Measurements from ENCODE around the gene RTN1. TPM values are rescaled to one million over a fixed set of nuclear protein-coding genes. Genes with fewer than 3 reads are reported as not detected.

The RTN1 gene
- total and polyA plus RNA-seq, 9 of the 15 experiments (the other 6 are each of a cell fraction or from before 2014, with no cell fraction given) = 0.03 to 0.09 TPM; not detected in 7

- Histone ChIP-seq H3K79me2 (ENCODE audit: control insufficient read depth, insufficient read depth, low read length) (no peaks in the 10 kb centered on the region), H3K9me1 (ENCODE audit: control insufficient read depth, insufficient read depth, low read length) (no peaks in the 10 kb centered on the region), H3K36me3 (ENCODE audit: control insufficient read depth, insufficient read depth, low read length) (no peaks in the 10 kb centered on the region), H2AFZ (ENCODE audit: low read depth, low read length) (no peak overlapping the region), H3K27ac (ENCODE audit: extremely low read depth, low read depth, low read length) (no peak overlapping the region), H3K9me3 (replicated peaks; ENCODE audit: control insufficient read depth, insufficient read depth, low read depth, low read length) (no peaks in the 10 kb centered on the region), H3K27me3 (ENCODE audit: control insufficient read depth in 2 of 2, insufficient read depth in 2 of 2, low read length in 2 of 2) (no peaks in the 10 kb centered on the region), H3K4me3 (no peak overlapping the region), H4K20me1 (replicated peaks; ENCODE audit: control insufficient read depth, insufficient read depth, low read length) (no peaks in the 10 kb centered on the region), H3K4me1 (replicated peaks in 1 of 2; ENCODE audit: control insufficient read depth in 2 of 2, insufficient read depth in 2 of 2, low read length in 2 of 2) (no peaks in the 10 kb centered on the region), H3K9ac (ENCODE audit: insufficient read depth in 1 of 2, low read depth in 2 of 2, low read length in 2 of 2) (no peak overlapping the region), H3K4me2 (ENCODE audit: insufficient read depth, low read length) (no peak overlapping the region)
- DNase-seq (ENCODE audit: extremely low read depth in 1 of 4, low spot score in 3 of 4) = no peak
- CTCF ChIA-PET (ENCODE audit: low intra/inter-chr PET ratio) = no interaction called here
- in situ Hi-C loops (cut with MboI) = no loop called here
- WGBS (ENCODE audit: insufficient coverage, low coverage, missing lambda C conversion rate) = 0% methylated on average over 3 of the region's 5 CpGs
- intact Hi-C loops (cut with micrococcal nuclease) = no loop called here
- BruUV-seq (replicated peaks) = no TSS peak
- POLR2A ChIA-PET = no interaction called here
- no peak for ATAC-seq
- no peak for FAIRE-seq
- TF ChIP-seq NFIC (IDR thresholded peaks at IDR 0.05) = no peak
- TF ChIP-seq NCOA1 (IDR thresholded peaks at IDR 0.05; ENCODE audit: low read depth) = no peak
- no peak for TF ChIP-seq ZNF124 (CRISPR knock-in tag; IDR thresholded peaks at IDR 0.05)
- TF ChIP-seq ETV5 (CRISPR knock-in tag; IDR thresholded peaks at IDR 0.05; ENCODE audit: low read depth) = no peak
- TF ChIP-seq FOXA1 (IDR thresholded peaks at IDR 0.05; ENCODE audit: borderline replicate concordance) = no peak
- TF ChIP-seq ZNF212 (CRISPR knock-in tag; IDR thresholded peaks at IDR 0.05) = no peak
- TF ChIP-seq SUPT5H (IDR thresholded peaks at IDR 0.05) = no peak
- TF ChIP-seq ZNF639 (CRISPR knock-in tag; conservative IDR thresholded peaks at IDR 0.05 in 1 of 2, IDR thresholded peaks at IDR 0.05 in 1 of 2) = no peak
- no peak for TF ChIP-seq THRB (CRISPR knock-in tag; conservative IDR thresholded peaks at IDR 0.05)
- no peak for TF ChIP-seq SMARCB1 (IDR thresholded peaks at IDR 0.05; ENCODE audit: insufficient read length, low read depth)
- no peak for TF ChIP-seq CCAR2 (IDR thresholded peaks at IDR 0.05; ENCODE audit: low read depth, low read length)
- no peak for TF ChIP-seq FOSL1 (tag; conservative IDR thresholded peaks at IDR 0.05)
- TF ChIP-seq SIRT6 (IDR thresholded peaks at IDR 0.05; ENCODE audit: low read depth, low read length) = no peak
- TF ChIP-seq CUX1 (CRISPR knock-in tag; IDR thresholded peaks at IDR 0.05) = no peak
- no peak for TF ChIP-seq ZNF696 (CRISPR knock-in tag; conservative IDR thresholded peaks at IDR 0.05)
- no peak for TF ChIP-seq SRSF1 (IDR thresholded peaks at IDR 0.05; ENCODE audit: low read depth, low read length)
These were observed 166.4 kb downstream of the RTN1 start for GRCh38 chr14:59704054-59704645.

All from K562 (cell line).